Eye (tissue), 1 donor: Measurements from ENCODE around the gene MBTPS1.

Experiments used
- DNase-seq: peaks from one replicate; pipeline ENCODE4 v3.0.0-alpha.2; 2015

MBTPS1 gene

GRCh38 chr16:84095466-84095865 lies 21.3 kb downstream of the MBTPS1 start:
- DNase-seq: no peak

DNA sequence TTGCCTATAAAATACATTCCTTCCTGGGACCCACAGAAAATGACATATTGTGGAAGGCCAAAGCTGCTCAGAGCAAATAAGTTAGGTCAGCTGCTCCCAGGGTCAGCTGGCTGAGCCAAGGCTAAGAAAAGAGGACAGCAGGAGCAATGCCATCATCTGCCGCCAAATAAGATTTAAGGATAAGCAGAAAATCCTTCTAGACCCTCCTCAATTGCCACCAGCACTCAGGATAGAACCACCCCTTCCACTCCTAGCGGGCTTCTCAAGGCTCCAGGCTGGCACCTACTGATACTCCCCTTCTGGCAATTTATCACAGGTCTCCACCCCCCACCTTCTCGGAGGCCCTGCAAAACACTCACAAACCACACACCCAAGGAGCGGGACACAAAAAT lies 22.9 kb downstream of the MBTPS1 start:
- DNase-seq: no peak

- DNase-seq: no peak
Measured at GRCh38 chr16:84093120-84093878, 23.4 kb downstream of the MBTPS1 start.

GRCh38 chr16:84091460-84091859 lies 25.3 kb downstream of the MBTPS1 start:
- DNase-seq: no peak

DNA sequence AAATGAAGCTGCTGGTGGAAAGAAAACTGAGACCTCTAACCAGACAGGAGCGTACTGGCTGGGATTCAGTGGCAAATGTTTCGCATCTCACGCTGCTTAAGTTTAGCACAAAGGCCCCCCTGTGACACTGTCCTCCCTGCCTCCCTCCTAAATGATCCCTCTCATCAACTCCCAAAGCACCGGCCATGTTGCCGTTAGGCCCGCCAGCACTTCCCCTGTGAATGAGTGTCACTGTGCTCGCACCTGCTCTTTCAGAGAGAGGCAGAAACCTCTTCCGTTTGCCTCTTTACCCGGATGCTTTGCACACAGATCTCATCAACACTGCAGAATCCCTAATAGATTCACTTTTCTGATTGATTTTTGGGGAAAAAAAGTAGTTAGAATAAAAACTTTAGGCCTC lies 26.5 kb downstream of the MBTPS1 start:
- no peak for DNase-seq

- peak; percentile 29 for DNase-seq
Measured at GRCh38 chr16:84088695-84089395, 27.9 kb downstream of the MBTPS1 start.

- DNase-seq: peak; percentile 54
Measured at GRCh38 chr16:84087466-84088151, 29.1 kb downstream of the MBTPS1 start.

GRCh38 chr16:84087001-84087400 lies 29.7 kb downstream of the MBTPS1 start:
- DNase-seq: peak; percentile 73

GRCh38 chr16:84086341-84086740 lies 30.4 kb downstream of the MBTPS1 start:
- DNase-seq: peak; percentile 53

- DNase-seq: no peak
Measured at GRCh38 chr16:84085773-84086172, 31.0 kb downstream of the MBTPS1 start.

DNA sequence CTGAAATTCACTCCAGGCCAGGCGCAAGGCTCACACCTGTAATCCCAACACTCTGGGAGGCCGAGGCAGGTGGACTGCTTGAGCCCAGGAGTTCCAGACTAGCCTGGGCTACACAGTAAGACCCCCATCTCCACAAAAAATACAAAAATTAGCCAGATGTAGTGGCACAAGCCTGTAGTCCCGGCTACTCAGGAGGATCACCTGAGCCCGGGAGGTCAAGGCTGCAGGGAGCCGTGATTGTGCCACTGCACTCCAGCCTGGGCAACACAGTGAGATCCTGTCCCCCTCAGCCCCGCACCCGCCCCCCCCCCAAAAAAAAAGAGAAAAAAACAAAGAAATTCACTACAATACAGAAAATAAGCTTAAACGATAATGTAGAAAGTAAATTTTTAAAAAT lies 31.5 kb downstream of the MBTPS1 start:
- DNase-seq: no peak

DNA sequence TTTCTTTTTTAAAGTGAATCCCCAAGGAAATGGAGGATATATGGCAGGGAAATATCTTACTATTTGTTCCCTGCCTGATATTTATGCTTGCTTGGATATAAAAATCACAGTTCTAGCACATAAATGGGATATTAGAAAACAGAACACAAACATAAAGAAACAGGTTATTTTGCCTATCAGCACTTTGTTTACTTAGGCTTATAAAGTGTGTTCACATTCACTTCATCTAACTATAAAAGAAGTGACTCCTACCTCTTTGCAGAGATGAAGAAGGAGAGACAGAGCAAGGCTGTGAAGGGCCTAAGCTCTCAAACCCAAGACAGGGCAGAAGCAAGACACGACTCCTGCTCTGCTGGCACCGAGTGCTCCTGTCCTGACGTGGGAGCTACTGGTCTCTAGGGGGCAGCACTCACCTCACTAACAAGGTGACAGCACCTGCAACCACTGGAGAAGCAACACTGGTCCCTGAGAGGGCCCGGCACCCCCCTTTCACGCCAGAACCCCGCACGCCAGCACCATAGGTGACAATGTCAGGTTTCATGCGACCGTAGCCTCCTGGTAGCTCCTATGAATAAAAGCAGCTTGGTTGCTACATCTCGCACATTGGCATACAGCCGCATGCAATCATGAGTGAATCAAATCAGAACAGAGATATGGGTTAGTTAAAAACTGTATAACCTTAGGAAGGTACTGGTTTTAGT lies 32.0 kb downstream of the MBTPS1 start:
- DNase-seq: peak; percentile 76

GRCh38 chr16:84082835-84083569 lies 33.7 kb downstream of the MBTPS1 start:
- DNase-seq: no peak

GRCh38 chr16:84082110-84082509 lies 34.6 kb downstream of the MBTPS1 start:
- DNase-seq: no peak

- no peak for DNase-seq
Measured at GRCh38 chr16:84081446-84081989, 35.2 kb downstream of the MBTPS1 start.

GRCh38 chr16:84080813-84081212 lies 35.9 kb downstream of the MBTPS1 start:
- DNase-seq: no peak

GRCh38 chr16:84080378-84080777 lies 36.4 kb downstream of the MBTPS1 start:
- DNase-seq: no peak

- no peak for DNase-seq
Measured at GRCh38 chr16:84079664-84080063, 37.1 kb downstream of the MBTPS1 start.

DNA sequence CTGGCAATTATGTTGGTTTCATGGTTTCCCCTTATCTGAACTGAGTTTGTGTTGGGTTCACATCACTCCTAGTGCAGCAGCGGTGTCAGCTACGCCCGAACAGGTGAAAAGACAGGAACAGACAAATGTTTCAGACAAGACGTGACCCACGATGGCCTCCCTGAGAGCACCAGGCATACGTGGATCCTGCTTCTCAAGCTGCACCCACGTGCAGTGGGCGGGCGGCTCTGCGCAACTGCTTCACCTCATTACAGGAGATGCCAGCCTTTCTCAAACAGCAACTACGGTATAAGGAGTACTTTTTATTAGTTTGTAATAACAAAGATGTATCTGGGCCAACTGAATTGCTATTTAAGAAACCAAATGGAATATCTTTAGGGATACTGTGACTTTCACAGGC lies 41.4 kb downstream of the MBTPS1 start:
- no peak for DNase-seq

GRCh38 chr16:84074721-84075120 lies 42.0 kb downstream of the MBTPS1 start:
- no peak for DNase-seq

- no peak for DNase-seq
Measured at GRCh38 chr16:84072014-84072413, 44.7 kb downstream of the MBTPS1 start.

- DNase-seq: no peak
Measured at GRCh38 chr16:84071121-84071520, 45.6 kb downstream of the MBTPS1 start.
